Mesenchymal stem cell (in vitro differentiated cells and primary cell): ENCODE measurements around the gene CERS5.
"Not testable (repeated sequence)": the region's sequence is repeated elsewhere in the genome, so short reads cannot be mapped to it uniquely, and the experiment has no call there.

Source experiments
- DNase-seq: peaks from one replicate; pipeline ENCODE4 v3.0.0-alpha.2; 2013
- H2AFZ ChIP-seq: one replicate; pipeline ENCODE4 v1.6.1; 2013; ENCODE audit warnings: low read depth, mild to moderate bottlenecking, control low read depth, inconsistent platforms, low read length, moderate library complexity
- H2AK5ac ChIP-seq: 2 replicates; pipeline ENCODE4 v1.6.1; 2013; ENCODE audit warnings: low read length, moderate library complexity, mild to moderate bottlenecking, inconsistent platforms; ENCODE audit not compliant: severe bottlenecking
- H2BK120ac ChIP-seq: one replicate; pipeline ENCODE4 v1.6.1; 2013; ENCODE audit warnings: low read depth, mild to moderate bottlenecking, inconsistent platforms, low read length, moderate library complexity
- H2BK12ac ChIP-seq, 2 experiments: one replicate each; pipeline ENCODE4 v1.6.1; 2013; ENCODE audit warnings: inconsistent platforms in 2 of 2, low read length in 2 of 2, mild to moderate bottlenecking in 2 of 2, moderate library complexity in 2 of 2, control low read depth in 1 of 2
- H2BK15ac ChIP-seq: one replicate; pipeline ENCODE4 v1.6.1; 2013; ENCODE audit warnings: mild to moderate bottlenecking, low read depth, inconsistent platforms; ENCODE audit not compliant: poor library complexity, severe bottlenecking
- H2BK5ac ChIP-seq: 2 replicates; pipeline ENCODE4 v1.6.1; 2013; ENCODE audit warnings: low read depth, mild to moderate bottlenecking, low read length, control low read depth, inconsistent platforms; ENCODE audit not compliant: poor library complexity, severe bottlenecking
- H3K14ac ChIP-seq, 2 experiments: one replicate each; pipeline ENCODE4 v1.6.1; 2013; ENCODE audit warnings: inconsistent platforms in 2 of 2, low read length in 2 of 2, control low read depth in 1 of 2, mild to moderate bottlenecking in 1 of 2, moderate library complexity in 1 of 2
- H3K18ac ChIP-seq, 2 experiments: one replicate each; pipeline ENCODE4 v1.6.1; 2013; ENCODE audit warnings: inconsistent platforms in 2 of 2, low read length in 2 of 2, control low read depth in 1 of 2, low read depth in 1 of 2, mild to moderate bottlenecking in 1 of 2
- H3K23ac ChIP-seq, 2 experiments: one replicate each; pipeline ENCODE4 v1.6.1; 2013; ENCODE audit warnings: inconsistent platforms in 2 of 2, low read length in 2 of 2, mild to moderate bottlenecking in 2 of 2, moderate library complexity in 2 of 2, control low read depth in 1 of 2
- H3K27ac ChIP-seq: 2 replicates; pipeline ENCODE4 v1.5.1; 2013; ENCODE audit warnings: mild to moderate bottlenecking, moderate library complexity, low read length, control low read depth, inconsistent platforms; ENCODE audit not compliant: poor library complexity, severe bottlenecking
- H3K27me3 ChIP-seq, 2 experiments: 2 replicates each; pipeline versions ENCODE4 v1.6.1 to v1.7.0; 2013; ENCODE audit warnings: low read length in 2 of 2, mild to moderate bottlenecking in 2 of 2, moderate library complexity in 2 of 2, control low read depth in 1 of 2, inconsistent platforms in 1 of 2; ENCODE audit not compliant: control insufficient read depth in 1 of 2, insufficient read depth in 1 of 2
- H3K36me3 ChIP-seq, 2 experiments: 2 replicates each; pipeline versions ENCODE4 v1.6.1 to v1.7.0; 2013; ENCODE audit warnings: low read length in 2 of 2, control low read depth in 1 of 2, inconsistent platforms in 1 of 2, low read depth in 1 of 2, mild to moderate bottlenecking in 1 of 2; ENCODE audit not compliant: insufficient read depth in 2 of 2, control insufficient read depth in 1 of 2
- H3K4ac ChIP-seq, 2 experiments: one replicate each; pipeline ENCODE4 v1.6.1; 2013; ENCODE audit warnings: inconsistent platforms in 2 of 2, low read length in 2 of 2, mild to moderate bottlenecking in 2 of 2, moderate library complexity in 2 of 2, control low read depth in 1 of 2, low read depth in 1 of 2
- H3K4me1 ChIP-seq: 2 replicates; pipeline ENCODE4 v1.6.1; 2013; ENCODE audit warnings: low read depth, low read length, control low read depth; ENCODE audit not compliant: control insufficient read depth, insufficient read depth
- H3K4me2 ChIP-seq: 2 replicates; pipeline ENCODE4 v1.6.1; 2013; ENCODE audit warnings: low read length, mild to moderate bottlenecking, inconsistent platforms; ENCODE audit not compliant: poor library complexity, severe bottlenecking
- H3K4me3 ChIP-seq, 2 experiments: 2 replicates each; pipeline versions ENCODE4 v1.5.1 to v1.7.0; 2013; ENCODE audit warnings: low read length in 2 of 2, mild to moderate bottlenecking in 2 of 2, control low read depth in 1 of 2, low read depth in 1 of 2; ENCODE audit not compliant: insufficient read depth in 1 of 2
- H3K79me1 ChIP-seq: replicated peaks from 2 replicates; pipeline ENCODE4 v1.6.1; 2013; ENCODE audit warnings: mild to moderate bottlenecking, control low read depth, low read length, inconsistent platforms; ENCODE audit not compliant: poor library complexity, severe bottlenecking
- H3K9ac ChIP-seq: 2 replicates; pipeline ENCODE4 v1.7.0; 2013; ENCODE audit warnings: mild to moderate bottlenecking, low read length, moderate library complexity
- H3K9me3 ChIP-seq: 2 replicates; pipeline ENCODE4 v1.7.0; 2013; ENCODE audit warnings: mild to moderate bottlenecking, low read length; ENCODE audit not compliant: control insufficient read depth
- H4K8ac ChIP-seq: one replicate; pipeline ENCODE4 v1.6.1; 2013; ENCODE audit warnings: inconsistent platforms, mild to moderate bottlenecking, low read length, moderate library complexity
- H4K91ac ChIP-seq: one replicate; pipeline ENCODE4 v1.6.1; 2013; ENCODE audit warnings: mild to moderate bottlenecking, low read length, inconsistent platforms
- WGBS: methylation state at CpG from one replicate; pipeline ENCODE4 v1.1.7; 2013; ENCODE audit warnings: mixed read lengths; 5-methylcytosine and 5-hydroxymethylcytosine counted together

The CERS5 gene

DNA sequence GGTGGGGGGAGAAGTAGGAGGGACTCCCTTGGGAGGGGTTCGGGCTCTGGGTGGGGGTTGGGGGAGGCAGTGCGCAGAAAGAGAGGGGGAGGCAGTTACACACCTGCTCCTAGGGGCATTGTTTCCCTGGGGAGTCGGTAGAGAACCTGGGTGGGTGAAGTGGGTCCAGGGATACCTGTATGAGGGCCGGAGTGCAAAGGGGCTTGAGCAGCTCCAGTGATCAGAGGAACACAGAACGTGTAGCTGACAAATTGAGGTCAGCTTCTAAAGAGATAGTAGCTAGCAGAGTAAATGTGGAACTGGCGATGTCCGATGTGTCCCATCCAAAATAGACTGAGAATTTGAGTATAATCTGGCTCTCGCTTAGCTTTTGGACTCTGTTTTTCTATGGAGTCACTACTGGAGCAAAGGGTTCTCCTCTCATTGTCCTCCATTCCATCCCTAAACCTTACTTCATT is 81.5 kb downstream of the CERS5 start:
- H3K14ac ChIP-seq, result no peak overlapping the region
- H2BK15ac ChIP-seq, result no peak overlapping the region
- H3K4ac ChIP-seq, result no peak overlapping the region
- no peak overlapping the region for H4K8ac ChIP-seq
- H2BK5ac ChIP-seq, result no peak overlapping the region
- peaks cover 28 to 34% of the 10 kb centered on the region in 2 experiments for H3K36me3 ChIP-seq
- no peak overlapping the region for H2BK120ac ChIP-seq
- peaks cover 16% of the 10 kb centered on the region for H3K79me1 ChIP-seq
- 22% methylated on average over 8 of the region's 8 CpGs for WGBS
- peak overlapping the region; percentile 98 for H3K9ac ChIP-seq
- no peaks in the 10 kb centered on the region for H3K27me3 ChIP-seq
- peak overlapping the region; percentile 77 to 85 for H3K4me3 ChIP-seq
- no peak overlapping the region for H3K23ac ChIP-seq
- DNase-seq, result peak; percentile 29
- peak overlapping the region; percentile 75 for H3K4me2 ChIP-seq
- peak overlapping the region; percentile 70 for H2AK5ac ChIP-seq
- no peak overlapping the region for H2BK12ac ChIP-seq
- peak overlapping the region; percentile 70 for H3K27ac ChIP-seq
- H4K91ac ChIP-seq, result no peak overlapping the region
- no peak overlapping the region for H3K18ac ChIP-seq
- no peaks in the 10 kb centered on the region for H3K9me3 ChIP-seq
- H3K4me1 ChIP-seq, result peaks cover 11% of the 10 kb centered on the region
- H2AFZ ChIP-seq, result no peak overlapping the region

DNA sequence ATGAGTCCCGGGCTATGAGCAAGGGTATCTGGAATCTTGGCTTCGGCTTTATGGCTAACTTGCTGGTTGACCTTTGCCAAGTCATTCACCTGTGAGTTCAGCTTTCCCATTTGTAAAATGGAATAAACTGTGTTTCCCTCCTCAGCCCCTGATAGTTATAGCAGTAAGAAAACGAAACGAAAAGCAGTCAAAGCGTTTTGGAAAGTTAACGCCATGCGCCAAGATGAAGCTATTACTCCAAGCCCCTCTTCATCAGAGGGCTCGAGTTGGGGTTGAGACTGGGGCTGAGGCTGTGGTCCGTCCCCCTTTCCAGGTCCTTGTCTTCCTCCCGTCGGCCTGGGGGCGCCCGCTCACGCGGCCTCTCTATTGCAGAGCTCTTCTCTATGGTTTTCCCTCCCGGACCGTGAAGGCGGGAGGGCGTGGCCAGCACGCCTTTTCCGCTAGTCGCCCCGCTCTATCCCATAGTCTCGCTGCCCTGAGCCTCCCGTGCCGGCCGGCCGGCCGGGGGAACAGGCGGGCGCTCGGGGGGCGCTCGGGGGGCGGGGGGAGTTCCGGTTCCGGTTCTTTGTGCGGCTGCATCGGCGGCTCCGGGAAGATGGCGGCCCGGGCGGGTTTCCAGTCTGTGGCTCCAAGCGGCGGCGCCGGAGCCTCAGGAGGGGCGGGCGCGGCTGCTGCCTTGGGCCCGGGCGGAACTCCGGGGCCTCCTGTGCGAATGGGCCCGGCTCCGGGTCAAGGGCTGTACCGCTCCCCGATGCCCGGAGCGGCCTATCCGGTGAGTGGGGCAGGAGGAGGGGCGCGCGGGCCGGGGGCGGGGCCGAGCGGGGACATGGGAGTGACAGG is 82.2 kb downstream of the CERS5 start, which contains the start of gene SMARCD1:
Gene SMARCD1, plus strand, starts transcription at position 568 of the 840 bp plus-strand sequence. Its CDS starts 28 bp downstream, at position 596.
- H3K36me3 ChIP-seq, result peaks cover 22 to 28% of the 10 kb centered on the region in 2 experiments
- no peak within 1 kb of the TSS for H2AFZ ChIP-seq
- peak; percentile 90 for DNase-seq
- H2BK12ac ChIP-seq, result no peak within 1 kb of the TSS
- WGBS, result 2% methylated on average over 48 of the region's 69 CpGs
- no peaks in the 10 kb centered on the region for H3K27me3 ChIP-seq
- peak within 1 kb of the TSS; percentile 97 for H4K8ac ChIP-seq
- H2BK5ac ChIP-seq, result no peak within 1 kb of the TSS
- H3K18ac ChIP-seq, result peak within 1 kb of the TSS; percentile 23 to 70
- peak within 1 kb of the TSS; percentile 70 for H2AK5ac ChIP-seq
- no peak within 1 kb of the TSS for H3K14ac ChIP-seq
- peak within 1 kb of the TSS; percentile 85 for H3K27ac ChIP-seq
- peak within 1 kb of the TSS; percentile 75 for H3K4me2 ChIP-seq
- no peaks in the 10 kb centered on the region for H3K9me3 ChIP-seq
- H3K79me1 ChIP-seq, result peaks cover 11% of the 10 kb centered on the region
- no peak within 1 kb of the TSS for H3K23ac ChIP-seq
- peak within 1 kb of the TSS; percentile 50 for H2BK15ac ChIP-seq
- peak within 1 kb of the TSS; percentile 98 for H3K9ac ChIP-seq
- H3K4ac ChIP-seq, result peak within 1 kb of the TSS; percentile 70 to 89
- H4K91ac ChIP-seq, result no peak within 1 kb of the TSS
- H2BK120ac ChIP-seq, result peak within 1 kb of the TSS; percentile 69
- H3K4me3 ChIP-seq, result peak within 1 kb of the TSS; percentile 77 to 99
- H3K4me1 ChIP-seq, result peaks cover 11% of the 10 kb centered on the region

DNA sequence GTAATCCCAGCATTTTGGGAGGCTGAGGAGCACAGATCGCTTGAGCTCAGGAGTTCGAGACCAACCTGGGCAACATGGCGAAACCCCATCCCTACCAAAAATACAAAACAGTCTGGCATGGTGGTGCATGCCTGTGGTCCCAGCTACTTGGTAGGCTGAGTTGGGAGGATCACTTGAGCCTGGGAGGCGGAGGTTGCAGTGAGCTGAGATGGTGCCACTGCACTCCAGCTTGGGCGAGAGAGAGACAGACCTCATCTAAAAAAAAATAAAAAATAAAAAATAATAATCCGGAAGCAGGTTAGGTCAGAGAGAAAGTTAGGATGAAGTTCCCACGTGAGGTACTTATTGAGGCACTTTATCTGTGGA is 82.8 kb downstream of the CERS5 start:
- H2BK12ac ChIP-seq, H2BK5ac ChIP-seq, H4K91ac ChIP-seq, H2AFZ ChIP-seq, H2AK5ac ChIP-seq, DNase-seq, H3K9me3 ChIP-seq, H3K14ac ChIP-seq, H2BK15ac ChIP-seq, H2BK120ac ChIP-seq, H3K23ac ChIP-seq, H3K79me1 ChIP-seq, H4K8ac ChIP-seq, H3K27me3 ChIP-seq: not testable (repeated sequence)
- peak overlapping the region; percentile 61 for H3K4me2 ChIP-seq
- H3K27ac ChIP-seq, result peak overlapping the region; percentile 85
- 63% methylated on average over 5 of the region's 7 CpGs for WGBS
- peak overlapping the region; percentile 98 for H3K9ac ChIP-seq
- H3K4me3 ChIP-seq, result peak overlapping the region in 1 of 2 experiments; percentile 99
- H3K18ac ChIP-seq, result peak overlapping the region; percentile 23 to 64
- H3K4ac ChIP-seq, result peak overlapping the region in 1 of 2 experiments; percentile 47
- H3K4me1 ChIP-seq, result peaks cover 13% of the 10 kb centered on the region
- peaks cover 18 to 22% of the 10 kb centered on the region in 2 experiments for H3K36me3 ChIP-seq

DNA sequence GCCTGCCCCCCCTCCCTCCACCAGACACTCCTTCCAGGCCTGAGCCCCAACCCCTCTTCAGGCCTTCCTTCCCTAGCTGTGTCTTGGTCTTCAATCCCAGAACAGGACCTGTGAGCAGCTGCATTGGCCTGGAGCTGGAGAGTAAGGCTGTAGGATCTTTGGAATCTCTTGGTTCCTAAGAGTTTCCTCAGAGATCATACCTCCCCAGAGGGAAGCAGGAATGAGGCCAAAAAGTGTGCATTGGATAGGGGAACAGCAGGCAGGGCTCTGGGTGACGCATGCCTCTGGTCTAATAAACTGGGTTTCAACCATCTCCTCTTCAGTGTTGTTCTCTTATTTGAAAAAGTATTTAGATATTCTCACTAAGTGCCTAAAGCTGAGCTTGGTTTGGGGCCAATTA is 83.9 kb downstream of the CERS5 start:
- H3K4me3 ChIP-seq, result no peak overlapping the region
- H3K9ac ChIP-seq, result peak overlapping the region; percentile 32
- no peaks in the 10 kb centered on the region for H3K9me3 ChIP-seq
- peaks cover 4% of the 10 kb centered on the region for H3K79me1 ChIP-seq
- H4K91ac ChIP-seq, result no peak overlapping the region
- 100% methylated on average over 1 of the region's 1 CpG for WGBS
- no peak overlapping the region for H2BK5ac ChIP-seq
- peaks cover 11 to 18% of the 10 kb centered on the region in 2 experiments for H3K36me3 ChIP-seq
- H4K8ac ChIP-seq, result no peak overlapping the region
- H2AFZ ChIP-seq, result no peak overlapping the region
- no peak overlapping the region for H2BK12ac ChIP-seq
- no peak overlapping the region for H3K4ac ChIP-seq
- peaks cover 13% of the 10 kb centered on the region for H3K4me1 ChIP-seq
- DNase-seq, result no peak
- no peak overlapping the region for H3K23ac ChIP-seq
- H3K4me2 ChIP-seq, result no peak overlapping the region
- H3K14ac ChIP-seq, result no peak overlapping the region
- no peak overlapping the region for H2BK120ac ChIP-seq
- H2BK15ac ChIP-seq, result no peak overlapping the region
- H3K27me3 ChIP-seq, result no peaks in the 10 kb centered on the region
- no peak overlapping the region for H3K18ac ChIP-seq
- H3K27ac ChIP-seq, result no peak overlapping the region
- H2AK5ac ChIP-seq, result peak overlapping the region; percentile 1
